ENCODE results near the gene DLG2.
"Not testable (repeated sequence)": the region's sequence is repeated elsewhere in the genome, so short reads cannot be mapped to it uniquely, and the experiment has no call there.

Gene DLG2

DNA sequence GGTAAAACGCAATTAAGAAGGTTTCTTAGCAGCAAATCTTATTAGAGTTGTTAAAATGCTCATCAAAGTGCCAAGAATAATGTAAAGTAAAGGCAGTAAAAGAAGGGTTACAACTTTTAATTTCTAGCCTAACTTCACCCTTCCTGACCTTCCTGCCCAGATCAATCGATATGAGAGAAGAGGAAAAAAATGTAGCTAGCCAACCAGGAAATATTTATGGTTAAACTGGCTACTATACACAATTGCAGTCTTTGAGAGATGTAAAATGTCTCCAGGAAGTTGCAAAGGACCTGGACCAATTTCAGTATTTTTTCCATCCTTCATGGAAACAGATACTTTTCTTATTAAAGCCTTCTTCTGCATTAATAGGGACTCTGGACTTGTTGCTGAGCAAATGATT, 2199.2 kb downstream of the DLG2 start:
- TF ChIP-seq, protein P1, sequence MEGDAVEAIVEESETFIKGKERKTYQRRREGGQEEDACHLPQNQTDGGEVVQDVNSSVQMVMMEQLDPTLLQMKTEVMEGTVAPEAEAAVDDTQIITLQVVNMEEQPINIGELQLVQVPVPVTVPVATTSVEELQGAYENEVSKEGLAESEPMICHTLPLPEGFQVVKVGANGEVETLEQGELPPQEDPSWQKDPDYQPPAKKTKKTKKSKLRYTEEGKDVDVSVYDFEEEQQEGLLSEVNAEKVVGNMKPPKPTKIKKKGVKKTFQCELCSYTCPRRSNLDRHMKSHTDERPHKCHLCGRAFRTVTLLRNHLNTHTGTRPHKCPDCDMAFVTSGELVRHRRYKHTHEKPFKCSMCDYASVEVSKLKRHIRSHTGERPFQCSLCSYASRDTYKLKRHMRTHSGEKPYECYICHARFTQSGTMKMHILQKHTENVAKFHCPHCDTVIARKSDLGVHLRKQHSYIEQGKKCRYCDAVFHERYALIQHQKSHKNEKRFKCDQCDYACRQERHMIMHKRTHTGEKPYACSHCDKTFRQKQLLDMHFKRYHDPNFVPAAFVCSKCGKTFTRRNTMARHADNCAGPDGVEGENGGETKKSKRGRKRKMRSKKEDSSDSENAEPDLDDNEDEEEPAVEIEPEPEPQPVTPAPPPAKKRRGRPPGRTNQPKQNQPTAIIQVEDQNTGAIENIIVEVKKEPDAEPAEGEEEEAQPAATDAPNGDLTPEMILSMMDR (IDR thresholded peaks at IDR 0.05; ENCODE audit: borderline replicate concordance, insufficient read depth, low read depth, low read length), result no peak
- H3K4me3 ChIP-seq (ENCODE audit: low read depth, low read length), result no peak overlapping the region

DNA sequence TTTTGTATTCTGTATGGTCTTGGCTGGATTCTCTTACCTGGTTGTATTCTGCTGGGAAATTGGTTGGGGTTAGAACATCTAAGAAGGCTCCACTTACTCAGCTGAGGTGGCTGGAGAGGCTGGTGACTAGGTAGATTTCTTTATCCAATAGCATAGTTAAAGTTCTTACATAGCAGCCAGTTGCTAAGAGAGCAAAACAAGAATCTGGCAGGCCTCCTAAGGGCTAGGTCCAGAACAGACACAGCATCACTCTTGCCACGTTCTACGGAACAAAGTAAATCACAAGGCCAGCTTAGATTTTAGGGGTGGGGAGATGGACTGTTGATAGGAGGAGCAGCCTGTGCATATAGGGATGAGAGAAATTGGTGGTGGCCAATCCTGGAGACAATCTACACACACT, 2199.6 kb downstream of the DLG2 start:
- TF ChIP-seq, protein P1 (IDR thresholded peaks at IDR 0.05; ENCODE audit: borderline replicate concordance, insufficient read depth, low read depth, low read length), result no peak
- H3K4me3 ChIP-seq (ENCODE audit: low read depth, low read length), result no peak overlapping the region

DNA sequence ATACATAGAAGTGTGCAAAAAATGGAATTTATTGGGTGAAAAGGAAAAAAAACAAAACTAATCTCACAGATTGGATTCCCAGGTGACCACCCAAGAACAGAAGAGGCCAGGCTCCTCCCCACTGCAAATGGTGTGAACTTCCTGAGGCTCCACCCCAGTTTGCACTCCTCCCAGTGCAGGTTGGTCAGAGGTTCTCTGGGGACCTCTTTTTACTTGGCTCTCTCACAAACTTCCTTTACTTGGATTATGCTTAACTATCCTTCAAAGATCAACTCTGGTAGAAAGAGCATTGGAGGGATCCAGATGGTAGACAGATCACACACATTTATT, 2202.0 kb downstream of the DLG2 start:
- H3K4me3 ChIP-seq (ENCODE audit: low read depth, low read length), result no peak overlapping the region
- TF ChIP-seq, protein P1 (IDR thresholded peaks at IDR 0.05; ENCODE audit: borderline replicate concordance, insufficient read depth, low read depth, low read length), result no peak

DNA sequence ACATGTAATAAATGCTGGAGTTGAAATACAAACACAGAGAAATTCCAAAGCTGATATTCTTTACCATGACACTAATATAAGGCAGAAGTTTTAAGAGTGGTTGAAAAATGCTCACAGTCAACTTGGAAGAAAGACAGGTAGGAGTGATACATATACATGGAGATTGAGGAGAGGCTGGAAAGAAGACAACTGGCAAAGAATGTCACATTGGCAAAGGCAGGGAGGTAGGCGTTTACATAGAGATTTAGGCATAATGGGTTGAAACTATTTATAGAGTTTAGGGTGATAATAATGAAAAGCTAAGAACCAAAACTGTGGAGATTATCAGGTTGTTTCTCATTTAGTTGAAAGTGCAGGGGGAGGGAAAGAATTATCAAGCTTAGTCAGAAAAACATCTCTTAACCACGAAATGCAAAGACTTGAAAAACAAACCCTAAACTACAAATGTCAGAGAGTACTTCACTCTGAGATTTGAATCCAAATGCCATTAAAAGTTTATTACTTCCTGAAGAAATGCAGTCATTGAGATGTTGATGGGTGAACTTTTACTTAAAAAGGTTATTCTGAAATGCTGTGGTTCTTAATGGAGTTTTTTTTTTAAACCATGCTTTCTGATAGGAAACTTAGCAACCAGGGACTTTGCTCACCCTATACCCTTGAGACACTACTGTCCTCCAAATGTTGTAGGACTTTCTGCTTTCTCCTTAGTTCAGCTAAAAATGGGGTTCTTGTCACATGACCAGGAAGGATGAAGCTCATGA, 2202.6 kb downstream of the DLG2 start:
- TF ChIP-seq, protein P1 (IDR thresholded peaks at IDR 0.05; ENCODE audit: borderline replicate concordance, insufficient read depth, low read depth, low read length), result no peak
- no peak overlapping the region for H3K4me3 ChIP-seq (ENCODE audit: low read depth, low read length)

DNA sequence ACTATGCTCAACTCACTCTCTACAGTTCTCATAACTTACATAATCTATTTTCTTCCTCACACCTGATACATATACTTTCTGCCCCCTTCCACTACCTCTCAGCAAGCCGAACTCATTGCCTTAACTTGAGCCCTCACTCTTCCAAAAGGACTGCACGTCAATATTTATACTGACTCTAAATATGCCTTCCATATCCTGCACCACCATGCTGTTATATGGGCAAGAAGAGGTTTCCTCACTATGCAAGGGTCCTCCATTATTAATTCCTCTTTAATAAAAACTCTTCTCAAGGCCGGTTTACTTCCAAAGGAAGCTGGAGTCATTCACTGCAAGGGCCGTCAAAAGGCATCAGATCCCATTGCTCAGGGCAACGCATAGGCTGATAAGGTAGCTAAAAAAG, 2204.5 kb downstream of the DLG2 start:
- not testable (repeated sequence) for H3K4me3 ChIP-seq (ENCODE audit: low read depth, low read length)

GRCh38 chr11:83410605-83411565, 2216.3 kb downstream of the DLG2 start:
- H3K4me3 ChIP-seq (ENCODE audit: low read depth, low read length), result no peak overlapping the region
- TF ChIP-seq, protein P1 (IDR thresholded peaks at IDR 0.05; ENCODE audit: borderline replicate concordance, insufficient read depth, low read depth, low read length), result no peak

DNA sequence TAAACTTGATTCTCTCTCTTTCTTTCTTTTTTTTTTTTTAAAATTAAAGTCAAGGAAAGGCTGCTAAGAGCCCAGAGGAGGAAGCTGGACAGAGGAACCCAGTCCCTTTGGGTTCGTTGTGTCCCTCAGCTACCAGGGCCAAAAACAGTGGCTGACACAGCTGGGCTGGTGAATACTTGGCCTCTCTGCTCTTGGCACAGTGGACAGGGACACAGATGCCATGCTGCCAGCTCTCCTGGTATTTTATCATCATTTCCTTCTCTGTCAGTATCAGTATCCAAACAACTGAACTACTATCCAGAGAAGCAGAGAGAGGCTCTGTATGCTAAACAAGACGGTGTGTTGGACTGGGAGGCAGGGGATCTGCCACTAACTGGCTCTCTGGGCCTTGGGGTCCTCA, 2217.3 kb downstream of the DLG2 start:
- no peak overlapping the region for H3K4me3 ChIP-seq (ENCODE audit: low read depth, low read length)
- TF ChIP-seq, protein P1 (IDR thresholded peaks at IDR 0.05; ENCODE audit: borderline replicate concordance, insufficient read depth, low read depth, low read length), result no peak

Measured in GM12875 (cell line).